DND-41 (cell line): ENCODE results near the gene ARHGAP22.
A peak's percentile ranks its signal among the peaks of the same experiment; 100 is the strongest.

ENCODE experiments used
- ATAC-seq: fragments of 200-7000 bp; cut with Tn5 transposase; 3 replicates; pipeline ENCODE4 v1.9.1; 2021; ENCODE audit warnings: low read depth; ENCODE audit not compliant: insufficient read depth
- DNase-seq: peaks from one replicate; pipeline ENCODE4 v3.0.0-alpha.2; 2020
- H2AFZ ChIP-seq: 2 replicates; pipeline ENCODE4 v1.6.0; 2012; ENCODE audit warnings: low read depth, low read length
- H3K27ac ChIP-seq: 2 replicates; pipeline ENCODE4 v1.5.1; 2012; ENCODE audit warnings: low read length, inconsistent platforms
- H3K27me3 ChIP-seq: fragments of 200-600 bp; sonication (generic); 2 replicates; pipeline ENCODE4 v1.6.0; 2012; ENCODE audit warnings: low read length, mild to moderate bottlenecking, inconsistent platforms; ENCODE audit not compliant: insufficient read depth, poor library complexity
- H3K36me3 ChIP-seq: 2 replicates; pipeline ENCODE4 v1.5.1; 2012; ENCODE audit warnings: low read length, inconsistent platforms; ENCODE audit not compliant: insufficient read depth
- H3K4me1 ChIP-seq: 2 replicates; pipeline ENCODE4 v1.5.1; 2012; ENCODE audit warnings: mild to moderate bottlenecking, low read length; ENCODE audit not compliant: insufficient read depth
- H3K4me2 ChIP-seq: 2 replicates; pipeline ENCODE4 v1.6.0; 2012; ENCODE audit warnings: mild to moderate bottlenecking, moderate library complexity, low read length, inconsistent platforms; ENCODE audit not compliant: insufficient read depth
- H3K4me3 ChIP-seq, 2 experiments: fragments of 200-600 bp in 1 of 2; shearing (Covaris generic) in 1 of 2; 2 replicates each; pipeline ENCODE4 v1.5.1; 2012 to 2016; ENCODE audit warnings: inconsistent platforms in 2 of 2, low read length in 2 of 2, mild to moderate bottlenecking in 2 of 2, low read depth in 1 of 2, moderate library complexity in 1 of 2
- H3K79me2 ChIP-seq: 2 replicates; pipeline ENCODE4 v1.6.0; 2012; ENCODE audit warnings: low read length, inconsistent platforms; ENCODE audit not compliant: insufficient read depth
- H3K9ac ChIP-seq: 2 replicates; pipeline ENCODE4 v1.6.0; 2012; ENCODE audit warnings: low read depth, mild to moderate bottlenecking, inconsistent platforms, low read length, moderate library complexity
- H3K9me3 ChIP-seq: 2 replicates; pipeline ENCODE4 v1.5.1; 2012; ENCODE audit warnings: low read length, moderate library complexity, mild to moderate bottlenecking, inconsistent platforms; ENCODE audit not compliant: insufficient read depth, severe bottlenecking
- H4K20me1 ChIP-seq: 2 replicates; pipeline ENCODE4 v1.6.0; 2012; ENCODE audit warnings: low read length; ENCODE audit not compliant: insufficient read depth
- EZH2 ChIP-seq: IDR thresholded peaks from 3 replicates; pipeline ENCODE4 v1.6.1; 2012; ENCODE audit warnings: borderline replicate concordance, low read depth, mild to moderate bottlenecking, moderate library complexity, low read length, inconsistent platforms; ENCODE audit not compliant: severe bottlenecking
- TF ChIP-seq, protein P1 (sequence below): IDR thresholded peaks from 2 replicates; pipeline ENCODE4 v1.5.1; 2012; ENCODE audit warnings: borderline replicate concordance, low read length, moderate library complexity, mild to moderate bottlenecking; ENCODE audit not compliant: poor library complexity, severe bottlenecking; ENCODE audit errors: extremely low read depth

ARHGAP22 gene

DNA sequence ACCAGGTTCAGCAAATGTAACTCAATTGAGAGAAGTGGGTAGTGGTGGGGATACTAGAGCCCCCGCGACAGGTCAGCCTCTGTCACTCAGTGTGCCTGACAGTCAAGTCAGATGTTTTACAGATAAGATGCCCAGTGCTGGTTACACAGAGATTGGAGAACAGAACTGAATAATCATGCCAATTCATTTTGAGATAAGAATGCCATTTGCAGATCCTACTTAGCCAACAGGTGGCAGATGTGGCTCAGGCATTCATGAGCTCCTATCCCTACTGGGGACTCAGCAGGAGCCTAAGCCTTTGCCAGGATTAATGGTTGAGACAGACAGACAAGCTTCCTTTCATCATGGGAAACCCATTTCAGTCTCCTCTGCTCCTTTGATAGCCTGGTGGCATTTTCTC lies 160.6 kb downstream of the ARHGAP22 start:
- no peak overlapping the region for H3K9ac ChIP-seq
- DNase-seq (peak; percentile 4), ATAC-seq (no peak)
- H4K20me1 ChIP-seq, result no peaks in the 10 kb centered on the region
- H3K4me1 ChIP-seq, result no peaks in the 10 kb centered on the region
- TF ChIP-seq, protein P1, sequence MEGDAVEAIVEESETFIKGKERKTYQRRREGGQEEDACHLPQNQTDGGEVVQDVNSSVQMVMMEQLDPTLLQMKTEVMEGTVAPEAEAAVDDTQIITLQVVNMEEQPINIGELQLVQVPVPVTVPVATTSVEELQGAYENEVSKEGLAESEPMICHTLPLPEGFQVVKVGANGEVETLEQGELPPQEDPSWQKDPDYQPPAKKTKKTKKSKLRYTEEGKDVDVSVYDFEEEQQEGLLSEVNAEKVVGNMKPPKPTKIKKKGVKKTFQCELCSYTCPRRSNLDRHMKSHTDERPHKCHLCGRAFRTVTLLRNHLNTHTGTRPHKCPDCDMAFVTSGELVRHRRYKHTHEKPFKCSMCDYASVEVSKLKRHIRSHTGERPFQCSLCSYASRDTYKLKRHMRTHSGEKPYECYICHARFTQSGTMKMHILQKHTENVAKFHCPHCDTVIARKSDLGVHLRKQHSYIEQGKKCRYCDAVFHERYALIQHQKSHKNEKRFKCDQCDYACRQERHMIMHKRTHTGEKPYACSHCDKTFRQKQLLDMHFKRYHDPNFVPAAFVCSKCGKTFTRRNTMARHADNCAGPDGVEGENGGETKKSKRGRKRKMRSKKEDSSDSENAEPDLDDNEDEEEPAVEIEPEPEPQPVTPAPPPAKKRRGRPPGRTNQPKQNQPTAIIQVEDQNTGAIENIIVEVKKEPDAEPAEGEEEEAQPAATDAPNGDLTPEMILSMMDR, result peak; percentile 37
- no peak for TF ChIP-seq EZH2
- no peak overlapping the region for H3K4me2 ChIP-seq
- no peaks in the 10 kb centered on the region for H3K9me3 ChIP-seq
- no peaks in the 10 kb centered on the region for H3K27me3 ChIP-seq
- H2AFZ ChIP-seq, result no peak overlapping the region
- no peaks in the 10 kb centered on the region for H3K36me3 ChIP-seq
- no peak overlapping the region for H3K4me3 ChIP-seq
- H3K27ac ChIP-seq, result no peak overlapping the region
- no peaks in the 10 kb centered on the region for H3K79me2 ChIP-seq

DNA sequence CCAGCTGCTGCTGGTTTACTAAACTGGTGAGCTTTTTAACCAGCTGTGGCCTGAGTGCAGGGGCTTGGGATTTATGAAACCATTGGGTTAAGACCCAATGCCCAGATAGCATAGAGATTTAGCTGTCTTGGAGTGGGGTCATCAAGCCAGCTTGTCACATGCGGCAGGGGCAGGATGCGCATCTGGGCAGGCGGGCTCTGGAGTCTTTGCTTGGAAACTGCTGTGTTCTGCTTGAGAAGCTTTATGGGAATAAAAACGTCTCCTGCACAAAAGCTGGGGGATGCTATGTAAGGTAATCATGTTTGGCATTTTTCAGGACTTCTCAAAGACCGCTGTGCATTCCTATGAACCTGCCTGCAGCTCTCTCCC lies 162.1 kb downstream of the ARHGAP22 start:
- Histone ChIP-seq H3K9ac (no peak overlapping the region), H3K4me2 (no peak overlapping the region), H3K27me3 (no peaks in the 10 kb centered on the region), H3K79me2 (no peaks in the 10 kb centered on the region), H3K4me1 (no peaks in the 10 kb centered on the region), H4K20me1 (no peaks in the 10 kb centered on the region), H3K36me3 (peaks cover 5% of the 10 kb centered on the region; the same call in 1 of the 2 replicates), H3K9me3 (no peaks in the 10 kb centered on the region), H3K4me3 (no peak overlapping the region), H2AFZ (no peak overlapping the region), H3K27ac (no peak overlapping the region)
- TF ChIP-seq EZH2, result no peak
- TF ChIP-seq, protein P1, result no peak
- ATAC-seq (no peak), DNase-seq (peak; percentile 3)

DNA sequence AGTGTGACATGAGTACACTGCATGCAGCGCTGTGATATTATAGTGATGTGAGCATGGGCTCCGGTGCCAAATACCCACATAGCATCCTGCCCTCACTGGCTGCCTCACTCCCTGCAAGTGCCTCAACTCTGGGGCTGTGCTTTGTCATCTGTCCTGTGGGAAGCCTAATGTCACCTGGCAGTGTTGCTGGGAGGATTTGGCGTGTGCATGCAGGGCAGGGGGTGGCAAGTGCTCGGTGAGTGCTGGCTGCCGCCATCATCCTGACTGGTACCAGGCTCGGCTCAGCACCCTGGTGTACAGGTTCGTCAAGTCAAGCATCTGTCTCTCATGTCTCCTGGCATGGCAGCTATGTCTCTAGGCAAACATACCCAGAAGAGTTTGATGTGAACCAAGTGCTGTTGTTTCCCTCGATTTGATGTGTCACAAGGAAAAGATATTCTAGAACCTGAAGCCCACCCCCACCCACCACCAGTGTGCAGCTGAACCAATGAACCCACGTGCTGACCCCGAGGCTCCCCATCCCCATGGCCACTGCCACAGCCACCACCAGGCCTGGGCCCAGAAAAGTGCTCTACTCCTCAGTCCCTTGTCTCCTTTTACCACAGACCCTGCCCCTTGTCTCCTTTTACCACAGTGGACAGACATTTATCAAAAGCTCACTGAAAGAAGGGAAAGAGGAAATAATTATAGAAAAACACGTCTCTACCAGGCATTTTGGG lies 162.6 kb downstream of the ARHGAP22 start:
- Histone ChIP-seq H4K20me1 (no peaks in the 10 kb centered on the region), H2AFZ (no peak overlapping the region), H3K4me2 (no peak overlapping the region), H3K27me3 (no peaks in the 10 kb centered on the region), H3K9me3 (no peaks in the 10 kb centered on the region), H3K79me2 (no peaks in the 10 kb centered on the region), H3K4me3 (no peak overlapping the region), H3K9ac (no peak overlapping the region), H3K27ac (no peak overlapping the region), H3K36me3 (peaks cover 9% of the 10 kb centered on the region; the same call in 1 of the 2 replicates), H3K4me1 (no peaks in the 10 kb centered on the region)
- TF ChIP-seq, protein P1, result no peak
- no peak for TF ChIP-seq EZH2
- DNase-seq (peak; percentile 6), ATAC-seq (peak; percentile 18; the same call in 1 of the 3 replicates)
